Activated CD8-positive, alpha-beta memory T cell treated with anti-CD3 and anti-CD28 coated beads, Interleukin-2, amount 50 U/mL, for 24 hours (primary cell): ENCODE results near the gene PFN1.
A peak's percentile ranks its signal among the peaks of the same experiment; 100 is the strongest.
"Not testable (repeated sequence)": the region's sequence is repeated elsewhere in the genome, so short reads cannot be mapped to it uniquely, and the experiment has no call there.

Experiments
- DNase-seq: peaks from one replicate; pipeline ENCODE4 v3.0.0-alpha.2; 2020; ENCODE audit errors: extremely low read depth

The PFN1 gene

DNA sequence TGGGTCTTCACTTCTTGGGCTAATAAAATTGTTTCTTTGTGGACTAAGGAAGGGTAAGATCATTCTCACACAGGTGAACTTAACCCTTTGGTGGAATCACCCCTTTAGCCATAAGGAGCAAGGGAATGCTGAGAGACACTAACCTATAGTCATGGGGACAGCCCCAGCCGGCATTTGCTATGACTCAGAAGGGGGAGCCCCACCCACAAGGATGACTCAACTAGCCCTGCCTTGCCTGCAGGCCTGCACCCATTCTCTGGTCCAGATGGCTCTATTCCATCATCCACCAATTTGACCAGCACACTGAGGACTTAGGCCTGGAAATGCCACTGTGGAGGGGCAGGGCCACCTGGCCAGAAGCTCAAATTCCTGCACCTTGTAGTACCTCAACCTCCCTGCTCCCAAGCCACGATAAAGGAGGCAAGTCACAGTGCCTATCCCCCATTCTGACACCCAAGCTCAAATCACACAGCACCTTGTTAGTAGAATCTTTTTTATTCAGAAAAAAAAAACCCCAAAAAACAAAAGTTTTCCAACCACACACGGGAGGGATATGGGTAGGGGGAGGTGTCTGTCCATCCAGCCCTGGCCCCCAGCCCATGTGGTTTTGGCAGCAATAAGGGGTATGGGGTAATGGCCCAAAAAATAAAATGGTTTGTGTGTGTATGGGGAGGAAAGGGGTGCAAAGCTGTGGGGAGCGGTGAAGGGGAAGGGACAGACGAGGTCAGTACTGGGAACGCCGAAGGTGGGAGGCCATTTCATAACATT lies 3.0 kb downstream of the PFN1 start:
- DNase-seq: peak; percentile 77

DNA sequence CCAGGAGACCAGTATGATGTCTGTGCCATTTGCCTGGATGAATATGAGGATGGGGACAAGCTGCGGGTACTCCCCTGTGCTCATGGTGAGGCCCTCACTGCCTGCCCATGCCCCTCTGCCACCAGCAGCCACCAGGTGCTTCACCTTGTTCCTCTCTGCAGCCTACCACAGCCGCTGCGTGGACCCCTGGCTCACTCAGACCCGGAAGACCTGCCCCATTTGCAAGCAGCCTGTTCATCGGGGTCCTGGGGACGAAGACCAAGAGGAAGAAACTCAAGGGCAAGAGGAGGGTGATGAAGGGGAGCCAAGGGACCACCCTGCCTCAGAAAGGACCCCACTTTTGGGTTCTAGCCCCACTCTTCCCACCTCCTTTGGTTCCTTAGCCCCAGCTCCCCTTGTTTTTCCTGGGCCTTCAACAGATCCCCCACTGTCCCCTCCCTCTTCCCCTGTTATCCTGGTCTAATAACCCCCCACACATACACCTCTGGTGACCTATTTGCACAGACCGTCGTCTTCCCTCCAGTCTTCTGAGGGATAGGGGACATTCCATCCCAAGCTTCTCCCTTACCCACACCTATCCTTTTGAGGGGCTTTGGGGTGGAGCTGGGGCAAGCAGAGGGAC lies 3.7 kb downstream of the PFN1 start:
- no peak for DNase-seq

DNA sequence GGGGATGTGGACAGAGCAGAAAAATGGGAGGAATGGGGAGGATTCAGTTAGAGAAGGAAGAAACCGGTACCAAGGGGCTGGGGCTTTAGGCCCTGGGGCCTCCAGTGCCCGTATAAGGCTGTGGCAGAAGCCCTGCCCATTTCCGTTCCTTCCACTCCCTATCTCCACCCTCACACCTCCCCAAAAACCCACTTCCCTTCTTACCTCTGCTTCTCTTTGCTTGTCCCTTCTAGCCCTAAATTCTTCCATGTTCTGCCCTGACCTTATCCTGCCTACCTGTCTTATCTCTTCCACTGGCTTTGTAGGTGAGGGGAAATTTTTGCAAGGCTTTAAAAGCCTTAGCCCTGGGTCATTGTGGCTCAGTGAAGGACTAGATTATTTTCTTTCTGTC lies 4.2 kb downstream of the PFN1 start:
- no peak for DNase-seq

DNA sequence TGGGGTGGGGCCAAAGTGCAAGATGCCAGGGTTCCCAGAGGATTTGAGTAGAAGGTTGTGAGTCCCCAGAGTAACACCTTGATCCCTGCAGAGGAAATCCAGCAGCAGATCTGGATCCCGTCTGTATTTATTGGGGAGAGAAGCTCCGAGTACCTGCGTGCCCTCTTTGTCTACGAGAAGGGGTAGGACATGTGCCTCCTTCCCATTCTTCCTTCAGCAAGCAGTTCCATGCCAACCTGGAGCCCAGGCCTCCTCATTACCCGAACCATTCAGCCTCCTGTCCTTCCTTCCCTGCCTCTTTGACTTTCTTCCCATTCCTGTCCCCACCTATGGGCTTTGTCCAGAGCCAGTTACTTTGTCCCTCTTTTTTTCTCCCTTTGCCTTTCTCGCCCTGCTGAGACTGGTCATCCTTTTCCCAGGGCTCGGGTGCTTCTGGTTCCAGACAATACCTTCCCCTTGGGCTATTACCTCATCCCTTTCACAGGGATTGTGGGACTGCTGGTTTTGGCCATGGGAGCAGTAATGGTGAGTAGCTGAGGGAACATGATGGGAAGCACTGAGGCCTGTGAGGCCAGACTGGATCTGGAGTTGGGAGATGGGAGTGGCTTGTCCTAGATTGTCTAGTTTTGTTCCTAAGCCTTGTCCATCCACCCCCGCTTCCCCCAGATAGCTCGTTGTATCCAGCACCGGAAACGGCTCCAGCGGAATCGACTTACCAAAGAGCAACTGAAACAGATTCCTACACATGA lies 5.4 kb downstream of the PFN1 start:
- DNase-seq: no peak

DNA sequence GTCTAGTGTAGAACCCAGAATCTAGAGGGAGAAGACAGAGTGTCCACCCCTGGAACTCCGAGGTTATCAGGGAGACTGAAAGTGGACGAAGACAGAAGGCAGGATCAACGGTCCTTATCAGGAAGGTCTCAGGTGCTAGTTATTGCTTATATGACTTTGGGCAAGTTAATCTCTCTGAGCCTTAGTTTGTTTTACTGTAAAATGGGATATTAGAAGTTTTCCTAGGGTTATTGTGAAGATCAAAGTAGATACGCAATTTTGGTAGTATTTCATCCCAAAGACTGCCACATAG lies 7.1 kb downstream of the PFN1 start:
- DNase-seq: no peak

DNA sequence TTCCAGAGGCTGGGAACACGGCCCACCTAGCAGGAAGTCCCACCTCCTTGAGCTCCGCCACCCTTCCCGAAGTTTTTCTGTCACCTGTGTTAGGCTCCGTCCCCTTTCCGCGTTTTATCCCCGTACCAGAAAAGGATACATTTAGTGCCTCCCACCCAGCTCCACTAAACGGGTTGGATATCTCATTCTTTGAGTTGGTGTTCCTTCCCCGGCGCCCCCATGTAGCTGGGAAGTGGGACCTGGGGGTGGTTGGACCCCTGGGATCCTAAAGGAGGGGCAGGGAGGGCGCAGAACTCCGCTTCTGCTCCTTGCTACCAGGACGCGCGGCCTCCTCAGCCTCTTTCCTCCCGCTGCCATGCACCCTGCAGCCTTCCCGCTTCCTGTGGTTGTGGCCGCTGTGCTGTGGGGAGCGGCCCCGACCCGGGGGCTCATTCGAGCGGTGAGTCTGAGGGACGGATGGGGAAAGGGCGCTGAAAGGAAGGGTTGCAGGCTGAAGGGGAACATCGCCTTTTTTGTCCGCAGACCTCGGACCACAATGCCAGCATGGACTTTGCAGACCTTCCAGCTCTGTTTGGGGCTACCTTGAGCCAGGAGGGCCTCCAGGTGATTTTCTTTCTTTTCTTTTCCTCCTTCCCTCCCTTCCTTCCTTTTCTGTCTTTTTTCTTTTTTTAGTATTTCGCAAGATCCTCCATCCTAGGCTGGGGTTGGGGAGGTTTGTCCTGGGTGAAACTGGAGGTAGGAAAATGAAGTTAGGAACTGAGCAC lies 7.6 kb downstream of the PFN1 start:
- DNase-seq: no peak

DNA sequence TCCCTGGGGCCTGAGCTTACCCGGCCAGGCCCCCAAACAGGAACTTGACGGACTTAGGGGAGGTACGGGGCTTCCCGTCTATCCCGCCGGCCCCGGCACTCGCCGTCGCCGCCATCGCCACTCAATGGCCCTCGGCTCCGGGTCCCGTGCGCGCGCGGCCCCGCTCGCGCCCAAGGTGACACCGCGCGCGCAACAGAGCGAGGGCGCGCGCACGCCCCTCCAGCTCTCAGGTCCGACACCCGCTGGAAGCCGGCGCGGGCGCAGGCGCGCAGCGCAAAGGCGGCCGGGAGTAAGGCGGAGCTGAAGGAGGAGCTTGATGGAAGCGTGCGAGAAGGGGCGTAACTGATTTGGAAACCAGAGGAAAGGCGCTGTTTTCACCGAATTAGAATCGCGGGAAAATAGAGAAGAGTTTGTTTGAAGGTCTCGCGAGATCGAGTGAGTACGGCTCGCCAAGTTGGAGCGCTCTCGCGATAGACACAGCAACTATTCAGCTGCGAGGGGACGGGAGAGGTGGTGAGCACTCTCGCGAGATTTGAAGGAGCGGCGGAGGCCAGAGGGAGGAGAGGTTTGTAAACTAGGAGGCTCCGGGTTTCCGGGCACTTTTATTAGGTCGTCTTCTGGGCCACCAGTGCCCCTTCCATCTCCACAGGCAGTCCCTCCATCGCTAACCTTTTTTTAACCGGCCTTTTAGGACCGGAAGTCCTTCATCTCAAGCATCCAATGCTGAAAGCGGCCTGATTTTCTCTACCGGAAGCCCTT lies 8.4 kb downstream of the PFN1 start, which contains the start of the genes RNF167 and SLC25A11:
TSS of gene RNF167 (plus strand) at position 473 of the 759 bp plus-strand sequence. CDS start 642 bp downstream, outside the sequence.
TSS of gene SLC25A11 (minus strand) at position 251 of the 759 bp plus-strand sequence. CDS start at position 115, 136 bp downstream.
- DNase-seq: peak; percentile 90

DNA sequence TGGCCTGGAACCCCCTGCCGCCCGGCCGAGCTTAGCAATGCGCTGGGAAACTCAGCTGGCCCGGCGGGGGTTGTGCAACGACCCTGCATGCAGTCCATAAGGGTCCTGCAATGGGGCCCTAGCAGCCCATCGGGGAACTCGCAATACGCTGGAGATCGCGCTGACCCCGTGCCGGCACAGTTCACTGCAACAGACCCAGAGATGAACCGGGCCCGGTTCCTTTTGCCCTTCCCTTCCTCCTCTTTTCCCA lies 8.9 kb downstream of the PFN1 start:
- DNase-seq: no peak

DNA sequence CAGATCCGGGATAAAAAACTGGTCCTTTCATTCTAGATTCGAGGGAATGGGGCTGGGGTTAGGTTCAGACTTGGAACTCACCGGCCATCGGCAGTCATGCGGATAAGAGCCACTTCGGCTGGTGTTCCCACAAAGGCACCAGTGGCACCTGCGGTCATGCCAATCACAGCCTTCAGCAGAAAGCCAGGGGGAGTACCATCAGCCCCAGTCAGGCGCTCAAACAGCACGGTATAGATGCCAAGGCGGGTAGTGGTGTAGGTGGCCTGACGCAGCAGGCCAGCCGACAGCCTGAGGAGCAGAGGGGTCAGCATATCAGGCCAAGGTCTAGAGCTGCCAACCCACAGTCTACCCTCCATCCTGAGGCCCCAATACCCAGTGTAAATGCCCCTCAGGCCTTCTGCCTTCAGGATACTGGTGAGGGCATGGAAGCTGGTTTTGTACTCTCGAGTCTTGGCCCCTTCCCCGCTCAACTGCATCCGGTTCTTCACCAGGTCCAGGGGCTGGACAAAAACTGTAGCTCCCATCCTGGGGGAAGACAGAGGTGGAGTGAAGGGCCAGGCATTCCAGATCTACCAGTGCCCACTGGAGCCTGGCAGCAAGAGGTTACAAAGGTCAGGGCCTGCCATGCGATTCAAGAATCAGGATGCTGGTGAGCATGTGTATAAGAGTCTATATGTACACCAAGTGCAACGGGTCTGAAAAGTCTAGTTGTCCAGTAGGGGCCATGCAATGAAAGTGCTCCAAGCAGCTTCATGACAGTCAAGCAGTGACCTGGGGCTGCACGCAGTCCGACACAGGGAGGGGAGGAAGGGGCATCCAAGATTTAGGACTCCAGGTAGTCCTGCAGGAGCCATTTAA lies 9.4 kb downstream of the PFN1 start:
- no peak for DNase-seq

DNA sequence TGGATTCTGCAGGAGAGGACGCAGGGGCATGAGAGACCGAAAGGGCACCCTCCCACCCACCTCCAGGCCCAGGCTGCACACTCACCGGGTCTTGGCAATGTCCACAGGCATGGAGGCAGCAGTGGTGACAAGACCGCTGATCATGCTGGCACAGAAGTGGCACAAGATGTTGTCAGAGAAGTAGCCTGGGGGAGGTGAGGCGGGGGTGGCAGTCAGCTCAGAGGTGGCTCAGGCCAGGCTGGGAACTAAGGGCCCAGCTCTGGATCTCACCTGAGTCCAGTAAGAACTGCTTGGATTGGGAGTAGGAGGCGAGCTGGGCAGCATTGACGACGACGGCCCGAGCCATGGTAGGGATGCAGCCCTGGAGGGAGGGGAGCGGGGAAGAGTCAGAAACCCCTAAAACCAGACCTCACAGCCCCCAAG lies 10.2 kb downstream of the PFN1 start:
- no peak for DNase-seq

DNA sequence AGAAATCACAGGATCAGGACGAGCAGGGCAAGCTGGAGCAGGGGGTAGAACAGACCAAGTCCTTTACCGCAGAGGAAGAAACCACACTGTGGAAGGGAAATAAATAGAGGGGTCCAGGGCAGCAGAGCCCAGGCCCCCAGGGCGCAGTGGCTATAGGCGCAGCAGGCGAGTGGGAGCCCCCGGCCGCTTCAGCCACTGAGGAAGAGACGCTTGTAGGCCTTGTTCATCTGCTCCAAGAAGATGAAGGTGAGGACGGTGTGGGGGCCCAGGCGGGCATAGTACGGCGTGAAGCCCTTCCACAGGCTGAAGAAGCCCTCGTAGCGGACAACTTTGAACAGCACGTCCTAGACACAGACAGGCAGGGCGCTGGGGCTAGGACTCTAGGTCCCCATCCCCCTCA lies 10.8 kb downstream of the PFN1 start:
- DNase-seq: no peak

DNA sequence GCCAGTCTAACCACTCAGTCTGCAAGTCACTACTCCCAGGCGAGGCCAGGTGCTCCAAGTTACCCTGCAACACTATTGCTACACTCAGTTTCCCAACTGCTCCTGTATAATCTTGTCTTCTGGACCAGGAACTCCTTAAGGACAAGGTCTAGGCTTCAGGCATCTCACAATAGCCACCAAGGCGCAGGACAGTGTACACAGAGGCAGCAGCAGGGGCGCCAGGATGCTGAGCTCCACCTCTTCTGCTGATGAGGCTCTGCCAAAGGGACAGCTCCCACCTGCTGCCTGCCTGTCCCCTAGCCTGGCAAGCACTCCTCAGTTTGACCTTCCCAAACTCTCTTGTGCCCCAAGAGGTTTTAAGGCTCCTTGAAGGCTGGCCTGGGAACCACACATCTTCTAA lies 11.9 kb downstream of the PFN1 start:
- DNase-seq: no peak

DNA sequence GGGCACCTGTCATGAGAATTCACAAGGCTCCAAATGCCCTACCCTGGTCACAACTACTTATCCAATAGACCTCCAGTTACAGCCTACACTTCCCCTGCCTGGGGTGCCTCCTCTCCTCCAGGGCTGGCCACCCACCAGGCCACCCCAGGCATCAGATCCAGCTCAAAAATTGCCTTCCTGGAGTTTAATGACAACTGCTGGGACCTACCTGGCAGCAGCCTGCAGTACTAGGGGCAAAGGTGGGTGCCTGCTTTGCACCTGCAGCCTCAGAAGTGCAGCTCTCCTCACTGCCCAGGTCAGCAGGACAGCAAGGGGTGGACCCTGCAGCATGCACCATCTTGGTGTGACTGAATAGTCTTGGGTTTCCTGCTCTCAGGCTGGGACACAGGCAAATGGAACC lies 12.7 kb downstream of the PFN1 start:
- DNase-seq: no peak

DNA sequence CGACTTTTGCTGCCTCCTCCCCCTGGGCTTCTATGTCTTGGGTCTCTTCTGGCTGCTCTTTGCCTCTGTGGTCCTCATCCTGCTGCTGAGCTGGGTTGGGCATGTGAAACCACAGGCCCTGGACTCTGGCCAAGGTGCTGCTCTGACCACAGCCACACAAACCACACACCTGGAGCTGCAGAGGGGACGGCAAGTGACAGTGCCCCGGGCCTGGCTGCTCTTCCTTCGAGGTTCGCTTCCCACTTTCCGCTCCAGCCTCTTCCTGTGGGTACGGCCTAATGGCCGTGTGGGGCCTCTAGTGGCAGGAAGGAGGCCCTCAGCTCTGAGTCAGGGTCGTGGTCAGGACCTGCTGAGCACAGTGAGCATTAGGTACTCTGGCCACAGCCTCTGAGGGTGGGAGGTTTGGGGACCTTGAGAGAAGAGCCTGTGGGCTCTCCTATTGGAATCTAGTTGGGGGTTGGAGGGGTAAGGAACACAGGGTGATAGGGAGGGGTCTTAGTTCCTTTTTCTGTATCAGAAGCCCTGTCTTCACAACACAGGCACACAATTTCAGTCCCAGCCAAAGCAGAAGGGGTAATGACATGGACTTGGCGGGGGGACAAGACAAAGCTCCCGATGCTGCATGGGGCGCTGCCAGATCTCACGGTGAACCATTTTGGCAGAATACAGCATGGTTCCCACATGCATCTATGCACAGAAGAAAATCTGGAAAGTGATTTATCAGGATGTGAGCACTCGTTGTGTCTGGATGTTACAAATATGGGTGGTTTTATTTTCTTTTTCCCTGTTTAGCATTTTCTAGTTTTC lies 14.0 kb downstream of the PFN1 start:
- DNase-seq: no peak

DNA sequence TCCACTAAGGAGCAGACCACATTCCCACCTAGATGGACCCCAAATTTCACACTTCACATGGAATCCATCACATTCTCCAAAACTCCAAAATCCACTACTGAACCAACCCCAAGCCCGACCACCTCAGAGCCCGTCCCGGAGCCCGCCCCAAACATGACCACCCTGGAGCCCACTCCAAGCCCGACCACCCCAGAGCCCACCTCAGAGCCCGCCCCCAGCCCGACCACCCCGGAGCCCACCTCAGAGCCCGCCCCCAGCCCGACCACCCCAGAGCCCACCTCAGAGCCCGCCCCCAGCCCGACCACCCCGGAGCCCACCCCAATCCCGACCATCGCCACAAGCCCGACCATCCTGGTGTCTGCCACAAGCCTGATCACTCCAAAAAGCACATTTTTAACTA lies 14.7 kb downstream of the PFN1 start:
- DNase-seq: no peak

DNA sequence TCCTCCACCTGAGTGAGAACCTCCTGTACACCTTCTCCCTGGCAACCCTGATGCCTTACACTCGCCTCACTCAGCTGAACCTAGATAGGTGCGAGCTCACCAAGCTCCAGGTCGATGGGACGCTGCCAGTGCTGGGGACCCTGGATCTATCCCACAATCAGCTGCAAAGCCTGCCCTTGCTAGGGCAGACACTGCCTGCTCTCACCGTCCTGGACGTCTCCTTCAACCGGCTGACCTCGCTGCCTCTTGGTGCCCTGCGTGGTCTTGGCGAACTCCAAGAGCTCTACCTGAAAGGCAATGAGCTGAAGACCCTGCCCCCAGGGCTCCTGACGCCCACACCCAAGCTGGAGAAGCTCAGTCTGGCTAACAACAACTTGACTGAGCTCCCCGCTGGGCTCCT lies 15.6 kb downstream of the PFN1 start:
- no peak for DNase-seq

DNA sequence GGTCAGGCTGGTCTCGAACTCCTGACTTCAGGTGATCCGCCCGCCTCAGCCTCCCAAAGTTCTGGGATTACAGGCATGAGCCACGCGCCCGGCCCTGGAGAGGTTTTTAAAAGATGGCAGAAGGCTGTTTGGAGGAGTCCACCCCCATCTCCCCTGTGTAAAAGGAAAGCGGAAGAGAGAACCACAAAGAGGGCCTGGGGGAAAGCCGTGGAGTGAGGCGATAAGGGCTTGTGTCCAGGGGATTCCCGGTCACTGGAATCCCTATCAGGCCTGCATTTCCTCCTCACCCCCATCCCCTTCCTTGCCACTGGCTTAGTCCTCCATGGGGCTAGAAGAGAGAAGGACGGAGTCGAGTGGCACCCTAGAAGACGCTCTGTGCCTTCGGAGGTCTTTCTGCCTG lies 16.4 kb downstream of the PFN1 start, which contains the start of gene GP1BA:
TSS of gene GP1BA (plus strand) at position 315 of the 400 bp plus-strand sequence. CDS start 328 bp downstream, outside the sequence.
- no peak for DNase-seq

DNA sequence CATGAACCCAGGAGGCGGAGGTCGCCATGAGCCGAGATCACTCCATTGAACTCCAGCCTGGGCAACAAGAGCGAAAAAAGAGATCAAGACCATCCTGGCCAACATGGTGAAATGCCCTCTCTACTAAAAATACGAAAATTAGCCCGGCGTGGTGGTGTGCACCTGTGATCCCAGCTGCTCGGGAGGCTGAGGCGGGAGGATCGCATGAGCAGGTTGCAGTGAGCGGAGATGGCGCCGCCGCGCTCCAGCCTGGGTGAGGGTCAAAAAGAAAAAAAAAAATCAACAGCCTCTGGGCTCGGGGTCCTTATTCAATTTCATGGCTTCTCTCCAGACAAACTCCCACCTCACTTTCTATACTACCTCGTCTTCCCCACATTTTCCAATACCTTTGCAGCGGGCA lies 19.4 kb downstream of the PFN1 start:
- no peak for DNase-seq

DNA sequence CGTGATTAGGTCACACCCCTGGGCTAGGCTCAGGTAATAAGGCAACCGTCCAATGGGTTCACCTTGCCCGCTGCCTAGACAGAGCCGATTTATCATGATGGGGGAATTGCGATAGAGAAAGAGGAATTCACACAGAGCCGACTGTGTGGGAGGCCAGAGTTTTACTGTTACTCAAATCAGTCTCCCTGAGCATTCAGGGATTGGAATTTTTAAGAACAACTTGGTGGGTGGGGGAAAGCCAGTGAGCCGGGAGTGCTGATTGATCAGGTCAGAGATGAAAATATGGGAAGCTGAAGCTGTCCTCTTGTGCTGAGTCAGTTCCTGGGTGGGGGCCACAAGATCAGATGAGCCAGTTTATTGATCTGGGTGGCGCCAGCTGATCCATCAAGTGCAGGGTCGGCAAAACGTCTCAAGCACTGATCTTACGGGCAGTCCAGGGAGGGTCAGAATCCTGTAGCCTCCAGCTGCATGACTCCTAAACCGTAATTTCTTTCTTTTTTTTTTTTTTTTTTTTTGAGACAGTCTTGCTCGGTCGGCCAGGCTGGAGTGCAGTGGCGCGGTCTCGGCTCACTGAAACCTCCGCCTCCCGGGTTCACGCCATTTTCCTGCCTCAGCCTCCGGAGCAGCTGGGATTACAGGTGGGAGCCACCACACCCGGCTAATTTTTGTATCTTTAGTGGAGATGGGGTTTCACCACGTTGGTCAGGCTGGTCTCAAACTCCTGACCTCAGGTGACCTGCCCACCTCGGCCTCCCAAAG lies 21.6 kb downstream of the PFN1 start:
- not testable (repeated sequence) for DNase-seq
